Measurements from ENCODE around the gene CAPN6.

DNA sequence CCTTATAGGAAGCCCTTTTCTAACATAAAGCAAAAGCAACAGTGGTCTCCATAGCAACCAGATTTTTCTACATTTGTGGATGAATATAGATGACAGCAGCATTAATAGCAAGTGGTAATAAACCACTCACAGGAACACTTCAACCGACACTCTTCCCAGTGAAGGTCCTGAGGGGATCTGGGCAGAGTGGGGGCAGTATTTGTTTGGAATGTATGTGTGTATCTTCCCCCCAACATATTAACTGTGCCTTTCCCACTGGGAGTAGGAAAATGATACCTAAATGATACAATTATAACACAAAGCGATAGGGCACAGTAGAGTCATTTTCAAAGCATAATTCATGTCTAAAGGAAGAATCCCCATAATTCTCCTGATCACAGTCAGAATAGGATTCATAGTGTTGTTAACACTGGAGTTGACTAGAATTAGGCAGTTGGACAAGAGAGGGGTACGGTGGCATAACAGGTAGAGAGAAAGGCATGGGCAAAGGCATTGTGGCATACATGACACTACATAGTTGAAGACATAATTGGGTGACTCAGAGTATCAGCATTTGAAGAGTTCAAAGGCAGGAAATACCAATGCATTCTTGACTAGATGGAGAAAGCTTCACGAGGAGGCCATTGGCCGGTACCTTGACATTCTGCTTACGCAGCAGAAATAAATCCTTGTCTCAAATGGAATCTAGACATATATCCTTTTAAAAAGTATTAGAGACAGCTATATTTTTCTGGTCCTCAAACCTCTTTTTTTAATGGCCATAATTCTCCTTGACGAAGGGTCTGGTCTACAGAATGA is 15.2 kb downstream of the CAPN6 start:
- TF ChIP-seq, protein P1, sequence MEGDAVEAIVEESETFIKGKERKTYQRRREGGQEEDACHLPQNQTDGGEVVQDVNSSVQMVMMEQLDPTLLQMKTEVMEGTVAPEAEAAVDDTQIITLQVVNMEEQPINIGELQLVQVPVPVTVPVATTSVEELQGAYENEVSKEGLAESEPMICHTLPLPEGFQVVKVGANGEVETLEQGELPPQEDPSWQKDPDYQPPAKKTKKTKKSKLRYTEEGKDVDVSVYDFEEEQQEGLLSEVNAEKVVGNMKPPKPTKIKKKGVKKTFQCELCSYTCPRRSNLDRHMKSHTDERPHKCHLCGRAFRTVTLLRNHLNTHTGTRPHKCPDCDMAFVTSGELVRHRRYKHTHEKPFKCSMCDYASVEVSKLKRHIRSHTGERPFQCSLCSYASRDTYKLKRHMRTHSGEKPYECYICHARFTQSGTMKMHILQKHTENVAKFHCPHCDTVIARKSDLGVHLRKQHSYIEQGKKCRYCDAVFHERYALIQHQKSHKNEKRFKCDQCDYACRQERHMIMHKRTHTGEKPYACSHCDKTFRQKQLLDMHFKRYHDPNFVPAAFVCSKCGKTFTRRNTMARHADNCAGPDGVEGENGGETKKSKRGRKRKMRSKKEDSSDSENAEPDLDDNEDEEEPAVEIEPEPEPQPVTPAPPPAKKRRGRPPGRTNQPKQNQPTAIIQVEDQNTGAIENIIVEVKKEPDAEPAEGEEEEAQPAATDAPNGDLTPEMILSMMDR (IDR thresholded peaks at IDR 0.05) = no peak
- no peak for TF ChIP-seq EZH2 (IDR thresholded peaks at IDR 0.05)
- no peak for TF ChIP-seq EZH2phosphoT487 (IDR thresholded peaks at IDR 0.05)

Measured in neural progenitor cell (in vitro differentiated cells).